ENCODE data around the gene CDCA3.
A peak's percentile ranks its signal among the peaks of the same experiment; 100 is the strongest.

The CDCA3 gene

DNA sequence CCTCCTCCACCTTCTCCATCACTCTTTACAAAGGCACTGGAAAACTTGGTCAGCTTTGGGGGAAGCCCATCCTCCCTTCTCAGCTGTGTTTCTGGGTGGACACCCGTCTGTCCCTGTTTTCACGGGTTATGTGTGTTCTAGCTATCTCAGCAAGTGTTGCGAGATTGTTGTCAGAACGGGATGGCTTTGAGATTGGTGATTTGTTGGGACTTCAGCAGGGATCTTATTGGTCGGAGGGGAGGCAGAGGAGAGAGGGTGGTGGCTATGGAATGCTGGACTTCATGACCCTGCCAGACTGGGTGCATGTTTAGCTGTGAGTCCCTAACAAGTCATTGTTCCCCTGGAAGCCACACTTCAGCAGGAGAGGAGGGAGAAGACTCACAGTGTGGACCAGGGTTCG lies 3.0 kb upstream of the CDCA3 start:
- DNase-seq, result no peak

DNA sequence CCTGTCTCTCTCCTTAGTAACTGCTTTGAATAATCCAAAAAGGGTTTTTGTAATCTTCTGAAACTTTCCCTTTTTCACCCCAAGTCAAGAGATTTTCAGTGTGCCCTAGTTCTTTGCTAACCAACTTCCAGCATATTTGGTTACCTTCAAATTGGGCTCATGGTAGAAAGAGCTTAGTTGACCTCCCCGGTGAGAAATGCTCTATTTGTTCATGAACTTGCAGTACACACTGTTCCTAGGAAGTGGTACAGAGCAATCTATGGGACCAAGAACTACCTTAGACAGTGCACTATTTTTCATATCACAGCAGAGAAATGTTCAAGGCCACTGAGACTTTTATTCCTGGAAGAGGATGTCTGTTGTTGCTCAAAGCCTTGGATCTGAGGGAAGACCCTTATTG lies 2.5 kb upstream of the CDCA3 start:
- no peak for DNase-seq

DNA sequence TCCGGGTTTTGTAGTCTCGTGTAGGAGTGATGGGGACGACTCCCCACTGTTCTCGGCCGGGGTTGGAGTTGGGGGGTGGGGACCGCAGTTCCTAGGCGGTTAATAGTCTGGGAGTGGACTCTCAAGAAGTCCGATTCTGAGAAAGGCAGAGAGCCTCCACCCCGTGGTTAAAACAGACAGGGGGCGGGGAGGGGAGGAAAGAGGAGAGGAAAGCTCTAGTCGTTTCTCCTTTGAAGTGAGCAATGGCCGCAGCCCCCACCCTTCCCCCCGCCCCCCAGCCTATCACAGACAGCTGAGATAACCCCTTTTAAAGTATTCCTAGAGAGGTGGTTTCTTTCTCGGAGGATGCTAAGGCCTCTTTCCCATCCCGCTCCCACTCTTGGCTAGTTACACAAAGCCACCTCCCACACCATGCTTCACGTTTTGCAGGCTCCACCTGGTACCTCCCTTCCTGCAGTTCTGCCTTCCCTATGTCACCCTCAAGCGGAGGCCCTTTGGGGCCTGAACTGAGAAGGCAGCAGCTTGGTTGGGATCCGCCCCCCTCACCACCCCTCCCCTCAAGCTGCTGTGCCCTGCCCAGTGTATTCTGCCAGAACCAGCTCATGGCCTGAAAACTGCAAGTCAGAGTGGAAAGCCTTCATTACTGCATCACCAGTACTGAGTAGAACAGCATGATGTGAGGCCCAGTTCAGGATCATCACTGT lies 1.7 kb upstream of the CDCA3 start:
- DNase-seq, result no peak

DNA sequence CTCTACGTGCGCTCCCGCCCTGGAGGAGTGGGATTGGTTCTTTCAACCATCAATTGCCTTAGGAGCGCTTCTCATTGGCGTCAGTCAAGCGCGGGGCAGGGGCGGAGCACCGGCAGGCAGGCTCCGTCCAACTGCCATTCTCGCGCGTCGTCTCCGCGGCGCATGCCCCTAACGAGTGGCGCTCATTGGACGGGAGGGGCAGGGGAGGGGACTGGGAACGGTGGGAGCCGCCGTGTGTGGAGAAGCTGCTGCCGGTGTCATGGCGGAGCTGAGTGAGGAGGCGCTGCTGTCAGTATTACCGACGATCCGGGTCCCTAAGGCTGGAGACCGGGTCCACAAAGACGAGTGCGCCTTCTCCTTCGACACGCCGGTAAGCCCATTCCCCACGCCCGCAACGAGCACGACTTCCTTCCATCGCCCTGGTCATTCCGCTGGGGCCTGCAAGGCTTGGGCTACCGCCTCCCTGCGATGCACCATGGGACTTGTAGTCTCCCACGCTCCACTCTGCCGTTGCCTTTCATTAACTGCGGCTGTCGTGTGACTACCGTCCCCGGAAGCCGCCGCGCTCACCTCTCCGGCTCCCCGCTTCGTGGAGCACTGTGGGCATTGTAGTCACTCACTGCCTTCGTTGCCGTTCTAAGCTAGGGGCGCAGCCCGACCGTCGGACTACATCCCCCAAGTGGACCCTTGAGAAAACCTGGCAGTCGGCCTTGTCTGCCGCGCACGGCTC lies 1.0 kb upstream of the CDCA3 start, which contains the start of gene USP5:
USP5 (plus strand) TSS at position 230 of the 730 bp plus-strand sequence; CDS start at position 260, 30 bp downstream.
- peak; percentile 100 for DNase-seq

DNA sequence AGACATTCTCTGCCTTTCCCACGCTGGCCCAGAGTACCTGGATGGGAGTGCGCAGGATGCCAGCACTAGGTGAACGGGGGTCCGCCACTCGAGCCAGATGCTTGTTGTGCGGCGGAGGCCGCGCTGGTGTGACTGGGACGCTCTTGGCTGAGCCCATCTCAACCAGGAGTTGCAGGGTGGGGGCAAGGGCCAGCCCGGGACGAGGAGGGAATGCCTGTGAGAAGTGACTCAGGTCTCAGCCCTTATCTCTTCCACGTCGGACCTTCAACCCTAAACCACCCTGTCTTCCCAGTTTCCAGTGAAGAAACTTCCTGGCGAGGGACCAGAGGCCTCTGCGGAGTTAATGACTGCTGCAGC lies 312 bp downstream of the CDCA3 start:
- no peak for DNase-seq

DNA sequence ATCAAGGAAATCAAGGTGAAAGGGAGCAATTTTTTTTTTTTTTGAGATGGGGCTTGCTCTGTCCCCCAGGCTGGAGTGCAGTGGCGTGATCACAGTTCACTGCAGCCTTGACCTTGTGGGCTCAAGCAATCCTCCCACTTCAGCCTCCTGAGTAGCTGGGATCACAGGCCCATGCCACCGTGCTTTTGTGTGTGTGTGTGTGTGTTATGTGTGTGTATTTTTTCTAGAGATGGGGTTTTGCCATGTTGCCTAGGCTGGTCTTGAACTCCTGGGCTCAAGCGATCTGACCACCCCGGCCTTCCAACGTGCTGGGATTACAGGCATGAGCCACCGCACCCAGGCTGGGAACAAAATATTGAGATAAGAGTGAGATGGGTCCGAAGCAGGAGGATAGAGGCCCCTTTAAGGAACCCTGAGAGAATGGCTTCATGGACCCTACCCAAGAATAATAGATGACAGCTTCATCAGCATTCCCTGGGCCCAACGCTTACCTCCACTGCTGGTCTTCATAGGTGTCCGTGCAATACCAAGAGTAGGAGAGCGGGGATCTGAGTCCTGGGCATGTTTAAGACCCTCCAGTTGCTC lies 1.0 kb downstream of the CDCA3 start:
- DNase-seq, result no peak

DNA sequence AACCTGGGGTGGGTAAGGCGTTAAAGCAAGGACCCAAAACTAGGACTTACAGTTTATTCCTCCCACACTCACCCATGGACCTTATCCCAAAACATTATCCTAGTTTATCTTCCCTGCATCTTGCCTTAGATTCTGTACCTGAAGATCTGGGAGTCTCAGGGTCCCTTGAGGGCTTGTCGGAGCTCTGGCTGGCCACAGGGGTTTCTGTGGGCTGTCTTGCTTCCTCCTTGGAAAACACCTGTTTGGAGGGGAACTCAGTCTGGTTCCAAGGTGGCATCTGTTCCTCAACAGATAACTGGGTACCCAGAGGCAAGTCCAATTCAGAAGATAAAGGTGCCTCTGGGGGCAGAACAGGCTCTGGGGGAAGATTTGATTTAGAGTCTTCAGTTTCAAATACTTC lies 1.7 kb downstream of the CDCA3 start:
- no peak for DNase-seq

DNA sequence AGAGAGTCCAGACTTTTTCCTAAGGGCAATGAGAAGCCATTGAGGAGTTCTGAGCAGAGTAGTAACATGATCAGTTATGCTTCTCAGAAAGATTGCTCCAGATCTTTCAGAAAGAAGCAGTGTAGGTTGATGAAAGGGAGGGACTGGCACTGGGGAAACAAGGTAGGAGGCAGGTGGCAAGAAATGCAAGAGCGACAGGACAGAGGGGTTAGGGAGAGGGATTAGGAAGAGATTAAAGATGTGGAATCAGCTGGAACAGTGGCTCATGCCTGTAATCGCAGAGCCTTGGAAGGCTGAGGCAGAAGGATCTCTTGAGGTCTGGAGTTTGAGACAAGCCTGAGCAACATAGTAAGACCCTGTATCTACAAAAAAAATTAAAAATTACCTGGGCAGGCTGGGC lies 3.4 kb downstream of the CDCA3 start:
- no peak for DNase-seq

DNA sequence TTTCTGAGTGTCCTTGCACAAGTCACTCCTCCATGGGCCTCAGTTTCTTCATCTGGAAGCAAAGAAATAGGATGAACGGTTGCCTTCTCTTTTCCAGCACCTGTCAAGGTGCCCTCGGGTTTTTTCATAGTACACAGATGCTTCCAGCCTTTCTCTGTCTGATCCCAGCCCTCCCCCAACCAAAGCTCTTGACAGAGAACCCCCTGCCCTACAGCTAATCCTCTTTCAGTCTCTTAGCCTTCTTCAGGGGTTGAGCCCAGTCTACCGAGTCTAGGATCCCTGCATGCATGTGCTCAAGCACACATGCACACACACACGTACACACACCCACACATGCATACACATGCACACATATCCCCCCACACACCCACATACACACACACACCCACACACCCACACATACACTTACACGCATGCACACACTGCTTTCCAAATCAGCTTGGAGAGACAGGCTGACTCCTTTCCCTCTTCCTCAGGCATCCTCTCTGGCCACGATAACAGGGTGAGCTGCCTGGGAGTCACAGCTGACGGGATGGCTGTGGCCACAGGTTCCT lies 4.7 kb downstream of the CDCA3 start:
- no peak for DNase-seq

DNA sequence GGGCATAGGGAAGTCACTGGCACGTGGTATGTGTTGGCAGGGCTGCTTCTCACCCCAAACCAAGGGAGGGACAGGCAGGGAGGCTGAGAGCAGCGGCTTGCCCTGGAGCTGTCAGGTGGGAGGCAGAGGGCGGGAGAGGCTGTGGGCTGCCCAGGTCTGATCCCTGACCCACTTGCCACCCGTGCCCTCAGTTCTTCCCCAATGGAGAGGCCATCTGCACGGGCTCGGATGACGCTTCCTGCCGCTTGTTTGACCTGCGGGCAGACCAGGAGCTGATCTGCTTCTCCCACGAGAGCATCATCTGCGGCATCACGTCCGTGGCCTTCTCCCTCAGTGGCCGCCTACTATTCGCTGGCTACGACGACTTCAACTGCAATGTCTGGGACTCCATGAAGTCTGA lies 5.7 kb downstream of the CDCA3 start:
- no peak for DNase-seq

DNA sequence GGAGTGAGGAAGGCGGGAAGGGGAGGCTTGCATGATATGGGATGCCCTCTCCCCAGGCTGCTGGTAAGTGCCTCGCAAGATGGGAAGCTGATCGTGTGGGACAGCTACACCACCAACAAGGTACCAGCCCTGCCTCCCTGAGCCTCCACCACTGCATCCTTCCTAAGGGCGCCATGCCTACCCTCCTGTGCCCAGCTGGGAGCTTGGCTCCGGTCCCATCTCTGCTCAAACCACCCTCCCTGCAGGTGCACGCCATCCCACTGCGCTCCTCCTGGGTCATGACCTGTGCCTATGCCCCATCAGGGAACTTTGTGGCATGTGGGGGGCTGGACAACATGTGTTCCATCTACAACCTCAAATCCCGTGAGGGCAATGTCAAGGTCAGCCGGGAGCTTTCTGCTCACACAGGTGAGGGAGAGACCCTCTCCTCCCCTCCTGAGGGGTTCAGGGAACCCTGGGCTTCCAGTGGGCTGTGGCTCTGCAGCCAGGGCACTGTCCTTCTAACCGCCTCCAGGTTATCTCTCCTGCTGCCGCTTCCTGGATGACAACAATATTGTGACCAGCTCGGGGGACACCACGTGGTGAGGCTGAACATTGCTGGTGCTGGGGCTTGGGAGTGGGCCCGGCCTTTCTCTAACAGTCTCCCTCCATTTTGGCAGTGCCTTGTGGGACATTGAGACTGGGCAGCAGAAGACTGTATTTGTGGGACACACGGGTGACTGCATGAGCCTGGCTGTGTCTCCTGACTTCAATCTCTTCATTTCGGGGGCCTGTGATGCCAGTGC lies 7.8 kb downstream of the CDCA3 start:
- DNase-seq, result no peak

DNA sequence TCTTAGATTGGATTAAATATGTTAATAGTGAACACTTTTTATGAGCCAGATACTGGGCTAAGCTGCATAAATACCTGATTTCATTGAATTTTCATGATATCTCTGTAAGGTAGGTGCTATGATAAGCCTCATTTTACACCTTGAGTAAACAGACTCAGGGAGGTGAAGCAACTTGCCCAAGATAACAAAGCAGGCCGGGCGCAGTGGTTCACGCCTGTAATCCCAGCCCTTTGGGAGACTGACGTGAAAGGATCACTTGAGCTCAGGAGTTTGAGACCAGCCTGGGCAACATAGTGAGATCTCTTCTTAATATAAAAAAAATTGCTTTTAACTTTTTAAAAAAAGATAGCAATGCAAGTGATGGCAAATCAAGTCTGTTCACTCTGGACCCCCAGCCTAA lies 9.0 kb downstream of the CDCA3 start:
- no peak for DNase-seq

DNA sequence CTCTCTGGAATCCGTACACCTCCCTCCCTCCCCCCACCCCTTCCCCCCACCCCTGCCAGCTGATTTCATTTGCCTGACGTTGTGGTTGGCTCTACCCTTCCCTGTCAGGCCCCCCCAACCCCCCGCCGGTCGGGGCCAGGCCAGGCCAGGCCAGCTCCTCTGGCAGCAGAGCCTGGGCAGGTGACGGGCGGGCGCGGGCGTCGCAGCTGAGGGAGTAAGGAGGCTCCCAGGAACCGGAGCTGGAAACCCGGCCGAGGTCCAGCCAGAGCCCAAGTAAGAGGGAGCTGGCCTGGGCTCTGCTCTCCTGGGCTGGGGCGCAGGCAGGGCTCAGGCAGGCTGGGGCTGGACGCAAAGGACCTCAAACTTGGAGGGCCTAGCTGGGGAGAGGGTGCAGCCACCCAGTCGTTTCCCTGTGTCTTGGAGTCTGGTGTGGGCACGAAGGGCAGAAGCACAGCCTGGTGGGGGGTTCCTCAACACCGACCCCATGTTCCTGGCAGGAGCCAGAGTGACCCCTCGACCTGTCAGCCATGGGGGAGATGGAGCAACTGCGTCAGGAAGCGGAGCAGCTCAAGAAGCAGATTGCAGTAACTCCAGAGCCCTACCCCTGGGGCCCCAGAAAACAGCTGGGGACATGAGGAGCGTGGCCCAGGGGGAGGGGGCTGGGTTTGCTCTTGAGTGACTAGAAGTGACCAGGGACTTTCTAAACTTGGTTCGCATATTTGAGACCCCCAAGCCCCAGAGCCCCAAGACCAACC lies 10.1 kb downstream of the CDCA3 start, which contains the start of gene GNB3:
GNB3 (plus strand) TSS at position 165 of the 755 bp plus-strand sequence; CDS start at position 528, 363 bp downstream.
- DNase-seq, result no peak

DNA sequence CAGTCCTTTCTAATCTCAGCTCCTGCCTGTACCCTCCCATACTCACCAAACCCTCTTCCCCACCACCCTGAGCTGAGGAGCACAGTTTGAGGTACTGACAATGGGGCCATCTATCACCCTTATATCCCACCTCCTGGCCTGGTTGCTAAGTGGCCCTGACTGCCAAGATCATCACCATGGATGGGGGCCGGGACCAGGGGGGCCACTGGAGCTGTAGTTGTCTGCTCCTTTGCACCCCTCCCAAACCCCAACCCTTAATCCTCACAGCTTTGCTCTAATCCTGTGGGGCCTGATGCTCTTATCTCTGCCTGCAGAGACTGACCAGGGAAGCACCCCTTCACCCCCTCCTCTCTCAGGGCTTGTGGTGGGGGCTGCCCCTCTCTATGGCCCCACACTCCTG lies 10.8 kb downstream of the CDCA3 start:
- DNase-seq, result no peak

DNA sequence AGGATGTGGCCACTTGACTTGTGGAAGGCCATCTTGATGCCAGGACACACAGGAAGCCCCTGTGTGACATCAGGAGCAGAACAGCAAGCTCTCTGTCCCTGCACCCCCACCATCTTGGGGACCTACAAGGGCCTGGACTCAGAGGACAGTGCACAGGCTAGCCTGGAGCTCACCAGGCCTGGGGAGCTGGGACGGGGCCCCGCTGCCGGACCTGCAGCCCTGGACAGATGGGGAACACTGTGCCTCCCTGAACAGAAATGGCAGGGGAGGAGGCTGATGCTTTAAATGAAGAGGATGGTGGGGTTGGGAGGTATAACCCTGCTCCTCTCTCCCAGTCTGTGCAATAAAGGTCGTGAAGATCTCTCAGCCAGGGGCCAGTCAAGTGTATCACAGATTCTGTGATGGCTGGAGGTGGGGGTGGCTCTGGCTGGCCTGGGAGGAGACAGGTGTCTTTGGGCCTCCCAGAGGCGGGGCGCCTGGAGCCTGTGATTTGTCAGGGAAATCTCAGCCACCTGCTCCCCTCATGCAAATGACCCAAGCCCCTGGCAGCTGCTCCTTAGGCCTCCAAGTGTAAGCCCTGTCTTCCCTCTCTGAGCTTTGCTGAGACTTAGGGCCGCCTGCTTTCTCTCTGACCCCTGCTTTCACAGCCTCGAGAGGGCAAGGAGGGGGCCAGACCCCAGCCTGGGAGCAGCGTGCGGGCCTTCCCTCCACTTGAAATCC lies 11.4 kb downstream of the CDCA3 start:
- DNase-seq, result no peak

DNA sequence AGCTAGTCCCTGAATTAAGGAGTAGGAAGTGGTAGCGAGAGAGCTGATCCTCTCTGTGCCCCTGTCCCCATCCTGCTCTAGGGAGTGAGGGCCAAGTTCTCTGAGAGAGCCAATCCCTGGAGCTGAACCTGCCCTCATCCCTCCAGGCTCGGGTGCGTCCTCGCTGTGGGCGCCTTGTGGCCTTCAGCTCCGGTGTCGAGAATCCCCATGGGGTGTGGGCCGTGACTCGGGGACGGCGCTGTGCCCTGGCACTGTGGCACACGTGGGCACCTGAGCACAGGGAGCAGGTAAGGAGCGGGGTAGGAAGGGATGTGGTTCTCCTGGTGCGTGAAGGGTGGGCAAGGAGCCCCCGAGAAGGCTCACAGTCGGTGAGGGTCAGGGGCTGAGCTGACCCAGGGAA lies 12.2 kb downstream of the CDCA3 start:
- DNase-seq, result no peak

DNA sequence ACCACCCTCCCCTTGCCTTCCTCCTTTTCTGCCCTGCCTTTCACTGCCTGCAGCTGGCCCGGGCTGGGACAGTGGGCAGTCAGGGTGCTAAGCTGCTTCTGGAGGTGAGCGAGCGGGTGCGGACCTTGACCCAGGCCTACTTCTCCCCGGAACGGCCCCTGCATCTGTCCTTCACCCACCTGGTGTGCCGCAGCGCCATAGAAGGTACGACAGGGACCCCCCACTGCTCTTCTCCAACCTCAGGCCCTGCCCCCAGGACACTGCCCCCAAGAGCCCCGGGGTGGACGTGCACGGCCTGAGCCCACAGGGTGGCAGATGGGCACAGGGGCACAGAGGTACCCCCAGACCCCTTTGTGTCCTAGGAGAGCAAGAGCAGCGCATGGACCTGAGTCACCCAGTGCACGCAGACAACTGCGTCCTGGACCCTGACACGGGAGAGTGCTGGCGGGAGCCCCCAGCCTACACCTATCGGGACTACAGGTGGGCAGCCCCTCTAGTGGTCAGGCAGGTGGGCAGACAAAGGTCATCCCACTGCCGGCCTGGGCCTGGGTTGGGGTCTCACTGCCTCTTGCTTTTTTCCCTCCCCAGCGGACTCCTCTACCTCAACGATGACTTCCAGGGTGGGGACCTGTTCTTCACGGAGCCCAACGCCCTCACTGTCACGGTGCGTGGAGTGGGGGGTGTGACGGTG lies 13.6 kb downstream of the CDCA3 start:
- DNase-seq, result no peak

DNA sequence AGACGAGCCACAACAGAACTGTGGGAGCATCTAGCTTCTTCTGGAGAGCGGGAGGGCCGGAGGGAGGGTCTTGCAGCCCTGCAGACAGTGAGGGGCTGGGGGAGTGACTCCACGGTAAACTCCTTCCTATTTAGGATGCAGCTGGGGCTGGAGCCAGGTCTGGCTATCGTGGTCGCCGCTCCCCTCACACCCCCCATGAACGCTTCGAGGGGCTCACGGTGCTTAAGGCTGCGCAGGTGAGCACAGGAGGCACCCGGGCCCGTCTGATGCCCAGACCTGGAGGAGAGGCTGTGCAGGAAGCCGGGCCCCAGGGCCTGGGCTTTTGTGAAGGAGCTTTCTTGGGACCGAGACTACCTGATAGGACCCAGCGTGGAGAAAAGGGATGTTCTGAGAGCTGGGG lies 14.2 kb downstream of the CDCA3 start:
- no peak for DNase-seq

DNA sequence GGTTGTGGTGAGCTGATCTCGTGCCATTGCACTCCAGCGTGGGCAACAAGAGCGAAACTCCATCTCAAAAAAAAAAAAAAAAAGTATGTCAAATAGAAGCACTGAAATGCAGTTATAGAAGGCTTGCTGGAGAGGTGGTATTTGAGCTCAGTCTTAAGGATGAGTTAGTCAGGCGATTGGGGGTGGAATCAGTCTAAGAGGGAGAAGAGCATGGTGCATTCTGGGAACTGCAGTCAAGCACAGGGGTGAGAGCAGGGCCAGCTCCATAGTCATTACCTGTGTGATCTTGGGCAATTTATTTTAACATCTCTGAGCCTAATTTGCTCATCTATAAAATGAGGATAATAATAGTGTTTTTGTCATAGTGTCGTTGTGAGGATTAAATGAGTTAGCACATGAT lies 16.2 kb downstream of the CDCA3 start:
- DNase-seq, result no peak

DNA sequence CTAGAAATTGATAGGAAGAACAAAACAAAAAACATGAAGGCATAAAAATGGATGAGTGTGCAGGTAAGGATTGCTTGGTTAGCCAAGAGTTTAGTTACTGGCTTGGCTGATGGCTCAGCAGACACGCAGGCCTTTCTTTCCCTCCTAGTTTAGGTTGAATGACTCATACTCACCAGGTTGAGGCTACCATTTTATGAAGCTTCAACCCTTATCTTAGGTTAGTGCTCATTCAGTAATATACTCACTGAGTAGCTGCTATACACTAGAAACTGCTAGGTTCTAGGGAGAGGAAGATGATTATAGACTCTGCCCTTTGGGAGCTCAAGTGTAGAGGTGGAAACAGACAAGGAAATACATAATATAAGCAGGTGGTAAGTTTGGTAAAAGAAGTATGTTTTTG lies 16.8 kb downstream of the CDCA3 start:
- DNase-seq, result no peak
